H1 (cell line): ENCODE measurements around the gene PDE1C. TPM values are rescaled to one million over a fixed set of nuclear protein-coding genes. Genes with fewer than 3 reads are reported as not detected.

Experiments
- ASH2L ChIP-seq: fragments of 200-600, 300-600 bp; sonication (generic); IDR thresholded peaks from one replicate; pipeline ENCODE4 v1.7.1; 2017; ENCODE audit warnings: low read length
- FOSL1 ChIP-seq: IDR thresholded peaks from 2 replicates; pipeline ENCODE4 v1.6.1; 2011; ENCODE audit warnings: mild to moderate bottlenecking, low read depth, low read length, moderate library complexity; ENCODE audit not compliant: insufficient read depth
- NANOG ChIP-seq: IDR thresholded peaks from 2 replicates; pipeline ENCODE4 v1.6.1; 2011; ENCODE audit warnings: low read length, low read depth, mild to moderate bottlenecking, inconsistent platforms; ENCODE audit not compliant: insufficient read depth, poor library complexity, severe bottlenecking
- POU5F1 ChIP-seq: IDR thresholded peaks from 2 replicates; pipeline ENCODE4 v1.6.1; 2011; ENCODE audit warnings: low read depth, mild to moderate bottlenecking, low read length, moderate library complexity
- RBBP5 ChIP-seq: IDR thresholded peaks from 2 replicates; pipeline ENCODE4 v1.7.1; 2012; ENCODE audit warnings: low read depth, mild to moderate bottlenecking, inconsistent platforms, low read length, moderate library complexity, borderline replicate concordance
- SAP30 ChIP-seq: fragments of 300-600 bp; sonication (generic); IDR thresholded peaks from 2 replicates; pipeline ENCODE4 v1.7.1; 2012; ENCODE audit warnings: low read length, moderate library complexity, mild to moderate bottlenecking, inconsistent platforms; ENCODE audit not compliant: insufficient read depth, insufficient replicate concordance
- TAF1 ChIP-seq: IDR thresholded peaks from 2 replicates; pipeline ENCODE4 v1.6.1; 2011; ENCODE audit warnings: mild to moderate bottlenecking, low read depth, low read length
- polyA plus RNA-seq, 7 experiments: library from polyadenylated mRNA; depleted of rRNA in 3 of 7; stranded (reverse) in 5 of 7; unstranded in 2 of 7; fragments of >200 nt in 5 of 7; fragments of 200-250 nt in 2 of 7; gene quantifications; 1 replicate in 5 of 7; 2 replicates in 1 of 7; 4 replicates in 1 of 7; pipeline versions ENCODE4 v1.2.1 to v1.2.3, GENCODE V29; 2011 to 2013; ENCODE audit warnings: missing spikeins in 2 of 7, mixed read lengths in 2 of 7
- total RNA-seq: library from RNA; stranded (reverse); fragmentation: NEBNext Ultra II Directional; extraction: Animal tissue kit (Norgen Biotek cat#: 25700); gene quantifications from 2 replicates; pipeline ENCODE4 v1.2.1, GENCODE V29; 2021
- TF ChIP-seq, protein P1 (sequence below), 3 experiments: IDR thresholded peaks; 1 replicate in 2 of 3; 2 replicates in 1 of 3; pipeline versions ENCODE4 v1.5.1 to v1.6.1; 2011; ENCODE audit warnings: low read length in 3 of 3, mild to moderate bottlenecking in 3 of 3, inconsistent platforms in 2 of 3, low read depth in 1 of 3, moderate library complexity in 1 of 3; ENCODE audit not compliant: insufficient read depth in 1 of 3; ENCODE audit errors: control extremely low read depth in 1 of 3
- TF ChIP-seq, protein P2 (sequence below): IDR thresholded peaks from 2 replicates; pipeline ENCODE4 v1.6.1; 2012; ENCODE audit warnings: low read length, inconsistent platforms

Gene PDE1C
- total and polyA plus RNA-seq, 2 of the 8 experiments (the other 6 are each of a cell fraction or from before 2014, with no cell fraction given) = 0.11 to 1.1 TPM

DNA sequence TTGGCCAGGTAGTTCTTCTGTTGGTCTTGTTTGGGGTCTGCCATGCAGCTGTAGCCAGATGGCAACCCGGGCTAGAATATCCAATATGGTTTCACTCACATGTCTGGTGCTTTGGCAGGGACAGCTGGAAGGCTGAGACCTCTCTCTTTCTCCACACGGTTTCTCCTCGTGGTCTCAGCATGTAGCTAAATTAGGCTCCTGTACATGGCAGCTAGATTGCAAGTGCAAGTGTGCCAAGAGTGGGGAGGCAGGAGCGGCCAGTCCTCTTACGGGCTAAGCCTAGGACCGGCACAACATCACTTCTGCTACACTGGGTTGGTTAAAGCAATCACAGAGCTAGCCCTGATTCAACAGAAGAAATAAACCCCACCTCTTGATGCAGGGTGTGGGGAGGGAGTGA lies 9.3 kb upstream of the PDE1C start (continued):
- TF ChIP-seq, protein P1, sequence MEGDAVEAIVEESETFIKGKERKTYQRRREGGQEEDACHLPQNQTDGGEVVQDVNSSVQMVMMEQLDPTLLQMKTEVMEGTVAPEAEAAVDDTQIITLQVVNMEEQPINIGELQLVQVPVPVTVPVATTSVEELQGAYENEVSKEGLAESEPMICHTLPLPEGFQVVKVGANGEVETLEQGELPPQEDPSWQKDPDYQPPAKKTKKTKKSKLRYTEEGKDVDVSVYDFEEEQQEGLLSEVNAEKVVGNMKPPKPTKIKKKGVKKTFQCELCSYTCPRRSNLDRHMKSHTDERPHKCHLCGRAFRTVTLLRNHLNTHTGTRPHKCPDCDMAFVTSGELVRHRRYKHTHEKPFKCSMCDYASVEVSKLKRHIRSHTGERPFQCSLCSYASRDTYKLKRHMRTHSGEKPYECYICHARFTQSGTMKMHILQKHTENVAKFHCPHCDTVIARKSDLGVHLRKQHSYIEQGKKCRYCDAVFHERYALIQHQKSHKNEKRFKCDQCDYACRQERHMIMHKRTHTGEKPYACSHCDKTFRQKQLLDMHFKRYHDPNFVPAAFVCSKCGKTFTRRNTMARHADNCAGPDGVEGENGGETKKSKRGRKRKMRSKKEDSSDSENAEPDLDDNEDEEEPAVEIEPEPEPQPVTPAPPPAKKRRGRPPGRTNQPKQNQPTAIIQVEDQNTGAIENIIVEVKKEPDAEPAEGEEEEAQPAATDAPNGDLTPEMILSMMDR (IDR thresholded peaks at IDR 0.05; ENCODE audit: control extremely low read depth in 1 of 3, insufficient read depth in 1 of 3, low read depth in 1 of 3, low read length in 3 of 3) = no peak
- TF ChIP-seq RBBP5 (no peak), FOSL1 (no peak), POU5F1 (no peak), NANOG (no peak), ASH2L (no peak), TAF1 (no peak), SAP30 (no peak)
- TF ChIP-seq, protein P2, sequence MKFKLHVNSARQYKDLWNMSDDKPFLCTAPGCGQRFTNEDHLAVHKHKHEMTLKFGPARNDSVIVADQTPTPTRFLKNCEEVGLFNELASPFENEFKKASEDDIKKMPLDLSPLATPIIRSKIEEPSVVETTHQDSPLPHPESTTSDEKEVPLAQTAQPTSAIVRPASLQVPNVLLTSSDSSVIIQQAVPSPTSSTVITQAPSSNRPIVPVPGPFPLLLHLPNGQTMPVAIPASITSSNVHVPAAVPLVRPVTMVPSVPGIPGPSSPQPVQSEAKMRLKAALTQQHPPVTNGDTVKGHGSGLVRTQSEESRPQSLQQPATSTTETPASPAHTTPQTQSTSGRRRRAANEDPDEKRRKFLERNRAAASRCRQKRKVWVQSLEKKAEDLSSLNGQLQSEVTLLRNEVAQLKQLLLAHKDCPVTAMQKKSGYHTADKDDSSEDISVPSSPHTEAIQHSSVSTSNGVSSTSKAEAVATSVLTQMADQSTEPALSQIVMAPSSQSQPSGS = no peak
